Measurements from ENCODE around the gene RAD51B. TPM values are rescaled to one million over a fixed set of nuclear protein-coding genes. Genes with fewer than 3 reads are reported as not detected.

RAD51B gene
- total RNA-seq, 1 experiment from 2014 or later: 20.0 TPM

DNA sequence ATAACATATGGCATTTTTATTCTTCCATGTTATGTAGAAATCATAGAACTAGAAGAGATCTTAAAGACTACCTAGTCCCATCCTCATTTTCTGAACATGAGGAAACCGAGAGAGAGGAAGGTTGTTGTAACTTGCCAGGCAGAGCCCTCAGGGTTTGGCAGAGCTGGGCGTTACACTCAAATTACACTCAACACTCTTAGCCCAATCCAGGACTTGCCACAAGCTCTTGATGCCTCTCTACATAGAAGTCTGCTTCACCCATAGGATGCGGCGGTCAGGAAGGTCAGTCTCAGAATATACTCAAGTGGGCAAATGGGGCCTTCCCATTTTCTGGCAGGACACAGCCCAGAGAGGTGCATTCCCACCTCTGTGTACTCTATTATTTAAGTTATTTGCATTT is 765.2 kb downstream of the RAD51B start:
- no peak for TF ChIP-seq ATF3 (IDR thresholded peaks at IDR 0.05)
- TF ChIP-seq, protein P1, sequence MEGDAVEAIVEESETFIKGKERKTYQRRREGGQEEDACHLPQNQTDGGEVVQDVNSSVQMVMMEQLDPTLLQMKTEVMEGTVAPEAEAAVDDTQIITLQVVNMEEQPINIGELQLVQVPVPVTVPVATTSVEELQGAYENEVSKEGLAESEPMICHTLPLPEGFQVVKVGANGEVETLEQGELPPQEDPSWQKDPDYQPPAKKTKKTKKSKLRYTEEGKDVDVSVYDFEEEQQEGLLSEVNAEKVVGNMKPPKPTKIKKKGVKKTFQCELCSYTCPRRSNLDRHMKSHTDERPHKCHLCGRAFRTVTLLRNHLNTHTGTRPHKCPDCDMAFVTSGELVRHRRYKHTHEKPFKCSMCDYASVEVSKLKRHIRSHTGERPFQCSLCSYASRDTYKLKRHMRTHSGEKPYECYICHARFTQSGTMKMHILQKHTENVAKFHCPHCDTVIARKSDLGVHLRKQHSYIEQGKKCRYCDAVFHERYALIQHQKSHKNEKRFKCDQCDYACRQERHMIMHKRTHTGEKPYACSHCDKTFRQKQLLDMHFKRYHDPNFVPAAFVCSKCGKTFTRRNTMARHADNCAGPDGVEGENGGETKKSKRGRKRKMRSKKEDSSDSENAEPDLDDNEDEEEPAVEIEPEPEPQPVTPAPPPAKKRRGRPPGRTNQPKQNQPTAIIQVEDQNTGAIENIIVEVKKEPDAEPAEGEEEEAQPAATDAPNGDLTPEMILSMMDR (IDR thresholded peaks at IDR 0.05 in 2 of 3, conservative IDR thresholded peaks at IDR 0.05 in 1 of 3; ENCODE audit: borderline replicate concordance in 1 of 3, insufficient read depth in 1 of 3, low read depth in 2 of 3, low read length in 2 of 3): no peak
- no peak for TF ChIP-seq JUND (IDR thresholded peaks at IDR 0.05)
- no peak for TF ChIP-seq FOSL1 (IDR thresholded peaks at IDR 0.05; ENCODE audit: low read depth)
- TF ChIP-seq RAD21 (IDR thresholded peaks at IDR 0.05; ENCODE audit: low read depth): no peak
- TF ChIP-seq TCF7L2 (IDR thresholded peaks at IDR 0.05; ENCODE audit: borderline replicate concordance, extremely low read depth, insufficient read depth, insufficient read length): no peak
- no peak for TF ChIP-seq SRF (IDR thresholded peaks at IDR 0.05; ENCODE audit: low read depth)
- TF ChIP-seq CEBPB (IDR thresholded peaks at IDR 0.05; ENCODE audit: low read depth): no peak
- TF ChIP-seq YY1 (IDR thresholded peaks at IDR 0.05; ENCODE audit: extremely low read depth, insufficient replicate concordance, low read depth, low read length): no peak
- no peak for TF ChIP-seq EGR1 (IDR thresholded peaks at IDR 0.05; ENCODE audit: low read depth)
- no peak for TF ChIP-seq CBX3 (IDR thresholded peaks at IDR 0.05; ENCODE audit: low read depth)
- TF ChIP-seq SP1 (IDR thresholded peaks at IDR 0.05; ENCODE audit: low read depth): no peak
- no peak for TF ChIP-seq ZBTB33 (IDR thresholded peaks at IDR 0.05; ENCODE audit: extremely low read depth, insufficient replicate concordance, low read length)
- no peak for TF ChIP-seq MAX (IDR thresholded peaks at IDR 0.05)
- no peak for TF ChIP-seq EZH2phosphoT487 (IDR thresholded peaks at IDR 0.05; ENCODE audit: borderline replicate concordance)
- TF ChIP-seq EZH2 (IDR thresholded peaks at IDR 0.05): no peak
- no peak for TF ChIP-seq POLR2AphosphoS5 (IDR thresholded peaks at IDR 0.05; ENCODE audit: low read depth, low read length)
- TF ChIP-seq ZFX (IDR thresholded peaks at IDR 0.05): no peak
- no peak for TF ChIP-seq ZNF274 (IDR thresholded peaks at IDR 0.05; ENCODE audit: low read depth, low read length)
- no peak for DNase-seq (ENCODE audit: low read depth, low spot score)
- Histone ChIP-seq H3K4me1 (ENCODE audit: control insufficient read depth in 1 of 2, insufficient read depth in 2 of 2, low read length in 2 of 2) (peaks cover 54 to 65% of the 10 kb centered on the region in 2 experiments), H3K4me3 (replicated peaks in 1 of 2; ENCODE audit: low read depth in 1 of 2, low read length in 2 of 2) (no peak overlapping the region), H3K27me3 (ENCODE audit: insufficient read depth, low read length) (no peaks in the 10 kb centered on the region), H2AFZ (ENCODE audit: low read depth, low read length, poor library complexity, severe bottlenecking) (no peak overlapping the region), H3K9ac (ENCODE audit: low read length) (no peak overlapping the region), H3K36me3 (ENCODE audit: control insufficient read depth in 1 of 2, insufficient read depth in 2 of 2, low read length in 2 of 2) (no peaks in the 10 kb centered on the region), H3K4me2 (ENCODE audit: low read length) (no peak overlapping the region), H3K9me3 (ENCODE audit: control insufficient read depth in 1 of 2, insufficient read depth in 1 of 2, low read depth in 1 of 2, low read length in 2 of 2) (no peaks in the 10 kb centered on the region), H4K20me1 (ENCODE audit: insufficient read depth) (no peaks in the 10 kb centered on the region), H3K79me2 (ENCODE audit: insufficient read depth, low read length) (no peaks in the 10 kb centered on the region), H3K27ac (ENCODE audit: low read depth, low read length) (no peak overlapping the region), H3K9me2 (ENCODE audit: insufficient read depth) (no peaks in the 10 kb centered on the region)
- BruUV-seq (replicated peaks): no TSS peak
- ChIA-PET RAD21 (ENCODE audit: low non-redundant PET in 1 of 2, low total read pairs in 2 of 2, uncharacterized antibody in 2 of 2, unreplicated experiment in 2 of 2) (no interaction called here), CTCF (no interaction called here), POLR2A (no interaction called here)
- intact Hi-C loops (cut with micrococcal nuclease): no loop called here
- no peak for ATAC-seq

All from HCT116 (cell line).